NT2/D1 (cell line): ENCODE results near the gene SLC25A41.

Experiments
- YY1 ChIP-seq: IDR thresholded peaks from 2 replicates; pipeline ENCODE4 v1.6.1; 2011; ENCODE audit not compliant: insufficient read length, insufficient read depth
- ZNF274 ChIP-seq: IDR thresholded peaks from 2 replicates; pipeline ENCODE4 v1.6.1; 2011; ENCODE audit warnings: mild to moderate bottlenecking, low read depth, low read length

DNA sequence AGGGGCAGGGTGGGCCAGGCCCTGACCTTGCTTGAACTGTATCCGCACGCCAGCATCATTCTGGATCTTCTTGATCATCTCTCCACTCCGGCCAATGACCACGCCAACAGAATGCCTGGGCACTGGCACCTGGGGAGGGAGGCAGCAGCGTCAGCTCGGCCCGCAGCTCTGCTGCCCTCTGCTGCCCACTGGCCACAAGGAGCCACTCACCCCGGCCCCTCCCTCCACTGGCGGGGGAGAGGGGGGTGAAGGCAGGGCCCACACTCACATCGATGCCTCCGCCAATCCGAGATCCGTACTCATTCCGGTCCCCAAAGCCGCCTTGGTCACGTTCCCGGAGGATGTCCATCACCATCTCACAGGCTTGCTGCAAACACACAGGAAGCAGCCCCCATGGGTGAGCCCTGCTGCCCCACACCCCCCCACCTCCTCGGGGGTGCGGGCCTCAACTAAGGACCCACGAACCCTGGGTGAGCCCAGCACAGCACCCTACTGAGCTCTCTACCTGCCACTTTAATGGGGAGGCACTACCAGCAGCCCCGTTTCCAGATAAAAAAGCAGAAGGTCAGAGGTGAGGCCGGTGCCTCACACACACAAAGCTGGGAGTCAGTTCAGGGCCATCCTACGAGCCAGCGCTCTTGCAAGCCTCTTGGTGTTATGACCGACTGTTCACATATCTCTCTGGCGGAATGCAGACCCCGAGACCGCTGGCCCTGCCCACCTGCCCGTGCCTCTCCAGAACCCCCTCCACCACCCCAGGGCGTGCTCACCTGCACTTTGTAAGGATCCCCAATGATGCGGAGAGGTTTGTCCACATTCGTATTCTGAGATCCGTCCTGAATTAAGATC is 15.6 kb downstream of the SLC25A41 start:
- TF ChIP-seq ZNF274 (no peak), YY1 (no peak)
